Hindlimb muscle (tissue), 1 donor: ENCODE measurements around the gene HMGCS1. TPM values are rescaled to one million over a fixed set of nuclear protein-coding genes. Genes with fewer than 3 reads are reported as not detected.
"Not testable (repeated sequence)": the region's sequence is repeated elsewhere in the genome, so short reads cannot be mapped to it uniquely, and the experiment has no call there.

Source experiments
- DNase-seq: peaks from one replicate; pipeline ENCODE4 v3.0.0-alpha.2; 2013
- polyA plus RNA-seq: library from polyadenylated mRNA; unstranded; fragments of 120-200 nt; gene quantifications from one replicate; pipeline ENCODE4 v1.2.1, GENCODE V29; 2013; ENCODE audit not compliant: insufficient read length

The HMGCS1 gene
- polyA plus RNA-seq: 34.2 TPM

DNA sequence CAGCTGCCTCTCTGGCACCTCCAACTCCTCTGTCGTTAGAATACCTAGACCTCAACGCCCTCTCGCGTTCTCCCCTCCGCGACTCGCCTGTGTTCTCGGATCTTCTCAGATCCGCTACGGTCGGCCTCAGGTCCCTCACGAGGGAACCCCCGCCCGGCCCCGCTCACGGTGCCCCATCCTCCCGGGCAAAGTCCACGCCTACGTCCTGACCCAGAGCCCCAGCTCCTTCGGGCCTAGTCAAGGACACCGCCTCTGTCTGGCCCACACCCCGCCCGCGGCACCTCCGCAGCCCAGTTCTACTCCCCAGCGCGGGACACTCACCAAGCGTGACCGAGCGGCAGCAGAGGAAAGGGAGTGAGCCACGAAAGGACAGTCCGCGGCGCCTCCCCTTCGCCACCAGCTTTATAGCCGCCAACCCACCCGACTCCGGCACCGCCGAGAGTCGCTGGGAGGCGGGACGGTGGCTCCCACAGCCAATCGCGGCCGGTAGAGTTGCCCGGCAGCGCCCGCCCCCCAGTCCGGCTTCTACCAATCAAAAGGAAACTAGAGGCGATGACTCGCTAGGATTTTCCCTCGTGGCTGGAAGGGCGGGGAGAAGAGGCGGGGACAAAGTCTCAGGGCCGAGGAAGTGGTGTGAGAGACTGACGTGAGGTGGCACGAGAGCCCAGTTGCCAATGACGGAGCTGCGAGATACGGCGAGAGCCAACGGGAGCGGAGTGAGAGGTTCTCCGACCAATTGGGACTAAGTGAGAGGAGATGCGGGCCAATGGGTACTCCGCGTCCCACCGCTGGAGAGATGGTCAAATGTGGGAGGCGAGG is at the start of gene HMGCS1:
HMGCS1 (minus strand) TSS at position 378 of the 819 bp plus-strand sequence. CDS start 14,447 bp downstream, outside the sequence.
- peak; percentile 97 for DNase-seq

DNA sequence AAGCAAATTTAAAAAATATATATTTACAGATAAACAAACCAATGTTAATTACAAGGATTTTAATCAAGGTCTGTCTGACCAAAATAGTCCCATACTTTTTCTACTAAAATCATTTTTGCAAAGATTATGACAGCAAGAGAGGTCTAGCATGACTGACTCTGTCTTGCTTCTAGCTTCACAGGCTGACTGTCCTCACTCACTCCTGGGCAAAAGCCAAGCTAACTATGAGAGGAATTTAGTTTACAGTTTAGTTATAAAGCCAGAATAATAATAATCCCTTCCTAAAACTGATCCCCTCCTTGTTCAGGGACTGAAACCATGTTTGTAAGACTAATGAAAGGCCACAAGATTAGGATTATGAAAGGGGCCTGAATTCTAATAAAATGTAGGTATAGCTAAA is 45.5 kb upstream of the HMGCS1 start:
- no peak for DNase-seq

DNA sequence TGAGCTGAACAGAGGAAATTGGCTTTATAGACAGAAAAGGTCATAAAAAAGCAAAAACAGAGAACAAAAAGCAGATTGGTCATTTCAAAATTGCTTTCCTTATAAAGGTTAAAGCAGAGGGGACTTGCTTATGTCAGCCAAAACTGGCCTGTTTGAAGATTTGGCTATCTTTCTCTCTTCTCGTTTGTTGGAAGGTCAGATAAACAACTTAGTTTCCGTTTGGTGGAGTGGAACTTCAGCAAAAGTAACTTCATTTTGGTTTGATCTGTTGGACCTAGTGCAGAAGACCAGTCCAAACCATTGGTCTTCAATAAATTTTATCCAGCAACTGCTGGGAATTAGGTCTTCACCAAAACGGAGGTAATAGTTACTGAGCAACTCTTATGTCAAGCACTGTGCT is 45.1 kb upstream of the HMGCS1 start:
- no peak for DNase-seq

- DNase-seq: no peak
Measured at GRCh38 chr5:43357878-43358281, 44.7 kb upstream of the HMGCS1 start.

- no peak for DNase-seq
Measured at GRCh38 chr5:43357067-43357466, 43.9 kb upstream of the HMGCS1 start.

GRCh38 chr5:43354774-43355173 is 41.6 kb upstream of the HMGCS1 start:
- no peak for DNase-seq

GRCh38 chr5:43353668-43354067 is 40.5 kb upstream of the HMGCS1 start:
- no peak for DNase-seq

GRCh38 chr5:43352915-43353314 is 39.7 kb upstream of the HMGCS1 start:
- DNase-seq: no peak

GRCh38 chr5:43352131-43352530 is 38.9 kb upstream of the HMGCS1 start:
- no peak for DNase-seq

DNA sequence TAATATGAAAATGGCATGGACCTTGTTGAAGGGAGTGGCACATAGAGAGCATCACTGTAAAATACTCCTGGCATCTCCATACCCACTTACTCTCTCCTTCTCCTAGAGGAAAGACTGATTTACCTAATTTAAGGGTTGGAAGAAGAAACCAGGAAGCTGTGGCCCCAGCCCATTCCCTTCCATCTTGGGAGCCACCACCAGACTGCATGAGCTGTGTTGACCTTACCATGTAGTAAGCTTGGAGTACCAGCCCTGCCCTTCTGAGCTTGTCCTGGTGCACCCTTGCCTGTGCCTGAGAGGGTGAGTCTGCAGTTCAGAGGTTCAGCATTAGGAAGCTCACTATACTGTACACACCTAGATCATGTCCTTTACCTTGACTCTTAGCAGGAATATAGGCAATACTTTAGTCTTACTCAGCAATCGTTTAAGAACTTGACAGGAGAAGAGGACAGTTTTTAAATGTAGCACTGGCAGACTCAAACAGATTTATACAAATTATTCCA is 35.7 kb upstream of the HMGCS1 start:
- no peak for DNase-seq

- no peak for DNase-seq
Measured at GRCh38 chr5:43348207-43348606, 35.0 kb upstream of the HMGCS1 start.

DNA sequence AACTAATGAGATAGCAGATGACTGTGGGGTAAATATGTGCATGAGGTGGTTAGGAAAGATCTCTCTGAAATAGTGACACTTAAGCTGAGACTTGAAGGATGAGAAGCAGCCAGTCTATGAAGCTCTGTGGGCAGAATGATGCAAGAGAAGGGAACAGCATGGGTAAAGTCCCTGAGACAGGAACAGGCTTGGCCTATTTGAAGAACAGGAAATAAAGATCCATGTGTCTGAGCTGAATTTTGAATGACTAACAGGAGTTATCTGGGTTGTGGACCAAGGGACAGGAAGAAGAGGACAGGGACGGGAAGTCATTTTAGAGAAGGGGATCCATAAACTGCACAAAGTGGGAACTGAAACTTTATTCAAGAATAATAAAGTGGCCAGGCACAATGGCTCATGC is 25.6 kb upstream of the HMGCS1 start:
- DNase-seq: no peak

- DNase-seq: no peak
Measured at GRCh38 chr5:43336159-43336558, 22.9 kb upstream of the HMGCS1 start.

- no peak for DNase-seq
Measured at GRCh38 chr5:43335681-43336080, 22.5 kb upstream of the HMGCS1 start.

DNA sequence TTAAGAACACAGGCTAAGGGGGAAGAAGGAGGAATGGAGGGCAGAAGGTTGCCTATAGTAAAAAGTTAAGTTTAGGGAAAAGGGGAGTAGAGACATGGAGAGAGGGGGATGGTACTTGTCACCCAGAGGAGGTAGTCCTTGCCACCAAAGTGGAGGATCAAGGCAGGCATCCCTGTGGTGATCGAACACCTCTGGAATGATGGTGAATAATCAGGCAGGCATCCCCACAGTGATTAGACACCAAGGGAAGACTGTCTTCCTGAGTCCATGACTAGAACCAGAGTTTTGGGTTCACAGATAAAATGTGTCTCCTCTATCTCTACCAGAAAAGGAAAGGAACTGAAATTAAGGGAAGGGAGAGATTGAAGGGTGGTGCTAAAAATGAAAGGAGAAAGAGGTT is 19.2 kb upstream of the HMGCS1 start:
- no peak for DNase-seq

DNA sequence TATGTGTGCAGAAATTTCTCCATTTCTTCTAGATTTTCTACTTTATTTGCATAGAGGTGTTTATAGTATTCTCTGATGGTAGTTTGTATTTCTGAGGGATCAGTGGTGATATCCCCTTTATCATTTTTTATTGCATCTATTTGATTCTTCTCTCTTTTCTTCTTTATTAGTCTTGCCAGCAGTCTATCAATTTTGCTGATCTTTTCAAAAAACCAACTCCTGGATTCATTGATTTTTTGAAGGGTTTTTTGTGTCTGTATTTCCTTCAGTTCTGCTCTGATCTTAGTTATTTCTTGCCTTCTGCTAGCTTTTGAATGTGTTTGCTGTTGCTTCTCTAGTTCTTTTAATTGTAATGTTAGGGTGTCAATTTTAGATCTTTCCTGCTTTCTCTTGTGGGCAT is 12.4 kb upstream of the HMGCS1 start:
- not testable (repeated sequence) for DNase-seq

DNA sequence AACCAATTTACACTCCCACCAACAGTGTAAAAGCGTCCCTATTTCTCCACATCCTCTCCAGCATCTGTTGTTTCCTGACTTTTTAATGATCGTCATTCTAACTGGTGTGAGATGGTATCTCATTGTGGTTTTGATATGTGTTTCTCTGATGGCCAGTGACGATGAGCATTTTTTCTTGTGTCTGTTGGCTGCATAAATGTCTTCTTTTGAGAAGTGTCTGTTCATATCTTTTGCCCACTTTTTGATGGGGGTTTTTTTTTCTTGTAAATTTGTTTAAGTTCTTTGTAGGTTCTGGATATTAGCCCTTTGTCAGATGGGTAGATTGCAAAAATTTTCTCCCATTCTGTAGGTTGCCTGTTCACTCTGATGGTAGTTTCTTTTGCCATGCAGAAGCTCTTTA is 10.3 kb upstream of the HMGCS1 start:
- not testable (repeated sequence) for DNase-seq

DNA sequence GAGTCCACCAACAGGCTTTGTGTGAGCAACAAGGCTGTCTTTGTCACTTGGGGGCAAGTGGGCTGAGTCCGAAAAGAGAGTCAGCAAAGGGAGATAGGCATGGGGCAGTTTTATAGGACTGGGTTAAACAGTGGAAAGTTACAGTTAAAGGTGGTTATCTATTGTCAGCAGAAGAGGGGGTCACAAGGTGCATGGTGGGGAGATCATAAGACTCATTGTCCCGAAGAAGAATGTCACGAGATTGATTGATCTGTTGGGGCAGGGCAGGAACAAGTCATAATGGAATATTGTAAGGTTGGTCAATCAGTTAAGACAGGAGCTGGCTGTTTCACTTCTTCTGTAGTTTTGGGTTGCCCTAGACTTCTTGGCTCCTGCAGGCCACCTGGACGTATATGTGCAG is 7.6 kb upstream of the HMGCS1 start:
- DNase-seq: no peak

DNA sequence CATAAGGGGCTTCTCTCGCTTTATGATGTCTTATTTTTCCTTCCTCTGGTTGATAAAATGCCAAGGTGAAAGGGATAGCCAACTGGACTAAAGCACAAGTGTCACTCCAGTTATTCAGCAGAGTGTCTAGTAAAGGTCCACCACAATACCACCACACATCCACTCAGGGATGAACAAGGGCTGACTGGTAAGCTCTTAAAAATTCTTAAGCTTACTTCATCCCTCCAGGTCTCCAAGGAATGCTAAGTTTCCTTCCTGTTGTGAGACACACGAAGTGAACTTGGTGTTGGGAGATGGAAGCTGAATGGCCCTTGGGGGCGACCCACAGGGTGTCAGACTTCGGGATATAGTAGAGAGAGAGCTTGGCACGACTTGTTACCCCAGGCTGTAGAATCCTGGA is 3.2 kb upstream of the HMGCS1 start:
- no peak for DNase-seq

- DNase-seq: no peak
Measured at GRCh38 chr5:43315682-43316081, 2.5 kb upstream of the HMGCS1 start.

GRCh38 chr5:43315263-43315662 is 2.1 kb upstream of the HMGCS1 start:
- no peak for DNase-seq

GRCh38 chr5:43314724-43315123 is 1.5 kb upstream of the HMGCS1 start:
- no peak for DNase-seq

DNA sequence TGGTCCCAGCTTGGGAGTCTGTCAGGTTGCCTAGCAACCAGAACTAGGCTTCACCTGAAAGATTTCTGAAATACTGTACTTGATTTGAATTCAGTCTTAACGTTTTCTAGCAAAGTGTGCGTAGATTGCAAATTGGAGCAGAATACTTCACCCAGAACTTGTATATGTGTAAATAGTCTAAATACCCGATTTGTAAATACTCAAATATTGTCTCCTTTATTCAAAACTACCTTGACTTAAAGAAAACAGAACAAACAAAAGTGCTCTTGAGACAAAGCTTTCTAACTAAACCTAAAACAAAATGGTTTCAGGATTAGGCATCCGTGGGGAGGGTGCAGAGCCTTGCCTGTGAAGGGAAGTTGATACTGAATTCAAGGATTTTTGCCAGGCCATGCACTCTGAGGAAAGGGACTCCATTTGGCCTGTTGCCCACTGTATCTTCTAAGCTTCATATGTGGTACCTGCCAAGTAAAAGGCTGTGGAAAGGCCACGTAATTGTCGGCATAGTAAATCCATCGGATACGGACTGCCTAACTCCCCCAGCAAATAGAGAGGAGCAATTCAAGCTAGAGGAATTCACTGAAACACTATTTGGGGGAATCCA is 744 bp upstream of the HMGCS1 start:
- DNase-seq: no peak

DNA sequence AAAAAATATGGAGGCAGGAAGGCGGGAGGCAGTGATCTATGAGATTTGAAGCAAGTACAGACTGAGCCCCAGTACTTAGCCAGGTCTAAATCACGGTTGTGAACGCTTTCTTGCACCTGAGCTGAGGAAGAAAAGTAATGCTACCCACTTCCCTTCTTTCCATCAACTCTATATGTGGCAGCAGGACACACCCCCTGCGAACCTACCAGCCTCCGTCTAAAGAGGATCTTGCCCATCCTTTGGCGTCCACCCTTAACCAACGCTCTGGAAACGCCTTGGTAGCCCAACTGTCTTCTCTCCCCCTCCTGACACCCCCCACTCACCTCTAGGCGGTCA is 545 bp downstream of the HMGCS1 start:
- no peak for DNase-seq
